Stimulated activated naive CD8-positive, alpha-beta T cell treated with anti-CD3 and anti-CD28 coated beads, Interleukin-15, Interleukin-2, amounts not matched to agents 100 U/mL and 50 U/mL, for 24 hours (primary cell): ENCODE measurements around the gene EIF2S3.
A peak's percentile ranks its signal among the peaks of the same experiment; 100 is the strongest.
"Not testable (repeated sequence)": the region's sequence is repeated elsewhere in the genome, so short reads cannot be mapped to it uniquely, and the experiment has no call there.

Experiments
- ATAC-seq: fragments of 150-1000 bp; cut with Tn5 transposase; one replicate; pipeline ENCODE4 v1.10.0; 2021
- DNase-seq: peaks from one replicate; pipeline ENCODE4 v3.0.0; 2021

EIF2S3 gene

GRCh38 chrX:24054182-24055042 lies at the start of gene EIF2S3:
Gene EIF2S3, plus strand, starts transcription at chrX:24054956. Its CDS starts 13 bp downstream, at chrX:24054969.
- ATAC-seq (peak; percentile 91), DNase-seq (peak; percentile 82)

- no peak for DNase-seq
- ATAC-seq = no peak
These were observed 49.7 kb upstream of the EIF2S3 start for GRCh38 chrX:24005028-24005427.

GRCh38 chrX:24005867-24006266 lies 48.9 kb upstream of the EIF2S3 start:
- DNase-seq (no peak), ATAC-seq (no peak)

GRCh38 chrX:24012266-24012665 lies 42.5 kb upstream of the EIF2S3 start:
- DNase-seq = no peak
- no peak for ATAC-seq

- DNase-seq (peak; percentile 41), ATAC-seq (peak; percentile 96)
These were observed 40.3 kb upstream of the EIF2S3 start for GRCh38 chrX:24014388-24015018.

GRCh38 chrX:24017674-24018073 lies 37.1 kb upstream of the EIF2S3 start:
- DNase-seq (no peak), ATAC-seq (no peak)

- no peak for DNase-seq
- no peak for ATAC-seq
These were observed 35.9 kb upstream of the EIF2S3 start for GRCh38 chrX:24018809-24019208.

- no peak for ATAC-seq
- DNase-seq = no peak
These were observed 35.3 kb upstream of the EIF2S3 start for GRCh38 chrX:24019448-24019847.

- no peak for DNase-seq
- no peak for ATAC-seq
These were observed 34.4 kb upstream of the EIF2S3 start for GRCh38 chrX:24020306-24020876.

- ATAC-seq (no peak), DNase-seq (no peak)
These were observed 31.2 kb upstream of the EIF2S3 start for GRCh38 chrX:24023544-24023943.

GRCh38 chrX:24023972-24024669 lies 30.6 kb upstream of the EIF2S3 start:
- DNase-seq = no peak
- ATAC-seq = no peak

GRCh38 chrX:24024819-24025740 lies 29.7 kb upstream of the EIF2S3 start:
- DNase-seq (peak; percentile 85), ATAC-seq (peak; percentile 98)

- peak; percentile 37 for DNase-seq
- peak; percentile 16 for ATAC-seq
These were observed 28.9 kb upstream of the EIF2S3 start for GRCh38 chrX:24025741-24026403.

- no peak for DNase-seq
- no peak for ATAC-seq
These were observed 28.3 kb upstream of the EIF2S3 start for GRCh38 chrX:24026432-24026831.

- DNase-seq (no peak), ATAC-seq (no peak)
These were observed 27.7 kb upstream of the EIF2S3 start, which contains the start of gene KLHL15 for GRCh38 chrX:24027086-24027485. Gene KLHL15, minus strand, starts transcription at chrX:24027186. Its CDS starts 20,493 bp downstream, at chrX:24006693.

GRCh38 chrX:24027985-24028384 lies 26.8 kb upstream of the EIF2S3 start:
- ATAC-seq = no peak
- DNase-seq = no peak

GRCh38 chrX:24030597-24030996 lies 24.2 kb upstream of the EIF2S3 start:
- ATAC-seq = no peak
- DNase-seq = no peak

GRCh38 chrX:24034485-24034884 lies 20.3 kb upstream of the EIF2S3 start:
- ATAC-seq (no peak), DNase-seq (no peak)

- DNase-seq (no peak), ATAC-seq (no peak)
These were observed 17.0 kb upstream of the EIF2S3 start for GRCh38 chrX:24037729-24038128.

- not testable (repeated sequence) for DNase-seq, ATAC-seq
These were observed 8.7 kb upstream of the EIF2S3 start for GRCh38 chrX:24046060-24046459.

- DNase-seq, ATAC-seq: not testable (repeated sequence)
These were observed 5.1 kb upstream of the EIF2S3 start for GRCh38 chrX:24049643-24050042.
